Measurements from ENCODE around the gene SCYGR3. TPM values are rescaled to one million over a fixed set of nuclear protein-coding genes. Genes with fewer than 3 reads are reported as not detected.

The SCYGR3 gene, protein sequence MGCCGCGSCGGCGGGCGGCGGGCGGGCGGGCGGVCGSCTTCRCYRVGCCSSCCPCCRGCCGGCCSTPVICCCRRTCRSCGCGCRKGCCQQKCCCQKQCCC
- polyA plus RNA-seq = not detected

DNA sequence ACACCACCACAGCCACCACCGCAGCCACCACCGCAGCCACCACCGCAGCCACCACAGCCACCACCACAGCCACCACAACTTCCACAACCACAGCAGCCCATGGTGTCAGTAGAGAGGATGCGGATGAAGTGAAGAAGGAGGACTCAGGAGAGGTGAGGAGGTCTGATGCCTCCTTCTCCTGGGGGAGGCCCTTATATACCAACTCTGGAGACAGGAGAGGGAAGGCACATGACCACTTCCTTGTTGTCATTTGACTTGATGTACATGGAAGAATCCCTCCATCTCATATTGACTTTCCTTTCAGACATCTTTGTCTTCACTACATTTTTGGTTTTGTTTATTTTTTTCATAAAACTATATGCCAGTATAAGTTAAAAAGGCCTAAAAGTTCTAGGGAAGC is at the start of gene SCYGR3:
Gene SCYGR3 (minus strand): TSS at position 101 of the 400 bp plus-strand sequence. CDS start 0 bp downstream, at position 101.
- no peak within 1 kb of the TSS for H3K27ac ChIP-seq (ENCODE audit: low read depth, low read length)
- 55 to 100% (median 97%) methylated on average over 4 of the region's 4 CpGs for WGBS, 3 donors

DNA sequence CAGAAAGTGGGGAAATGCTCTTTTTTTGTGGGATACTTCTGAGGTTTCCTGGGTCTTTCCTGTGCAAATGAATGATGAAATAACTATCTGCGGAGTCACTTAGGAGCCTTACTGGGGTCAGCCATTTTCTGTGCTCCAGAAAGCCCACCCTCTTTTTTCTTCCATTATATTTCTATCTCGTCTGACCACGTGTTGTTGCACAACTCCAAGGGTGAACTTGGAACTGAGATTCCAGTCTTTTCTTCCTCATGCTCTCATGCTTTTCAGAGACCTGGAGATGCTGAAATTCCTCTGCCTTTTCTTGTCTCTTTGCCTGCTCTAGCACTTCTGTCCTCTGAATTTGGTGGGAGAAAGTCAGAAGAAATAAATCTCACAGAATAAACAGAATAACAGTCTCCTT is 47.2 kb upstream of the SCYGR3 start:
- no peak overlapping the region for H3K27ac ChIP-seq (ENCODE audit: low read depth, low read length)
- 33 to 50% (median 45%) methylated on average over 3 of the region's 3 CpGs for WGBS, 3 donors

- no peak overlapping the region for H3K27ac ChIP-seq (ENCODE audit: low read depth, low read length)
- 31 to 68% (median 60%) methylated on average over 7 of the region's 7 CpGs for WGBS, 3 donors
Observed at GRCh38 chr2:227661025-227661649, 46.5 kb upstream of the SCYGR3 start.

DNA sequence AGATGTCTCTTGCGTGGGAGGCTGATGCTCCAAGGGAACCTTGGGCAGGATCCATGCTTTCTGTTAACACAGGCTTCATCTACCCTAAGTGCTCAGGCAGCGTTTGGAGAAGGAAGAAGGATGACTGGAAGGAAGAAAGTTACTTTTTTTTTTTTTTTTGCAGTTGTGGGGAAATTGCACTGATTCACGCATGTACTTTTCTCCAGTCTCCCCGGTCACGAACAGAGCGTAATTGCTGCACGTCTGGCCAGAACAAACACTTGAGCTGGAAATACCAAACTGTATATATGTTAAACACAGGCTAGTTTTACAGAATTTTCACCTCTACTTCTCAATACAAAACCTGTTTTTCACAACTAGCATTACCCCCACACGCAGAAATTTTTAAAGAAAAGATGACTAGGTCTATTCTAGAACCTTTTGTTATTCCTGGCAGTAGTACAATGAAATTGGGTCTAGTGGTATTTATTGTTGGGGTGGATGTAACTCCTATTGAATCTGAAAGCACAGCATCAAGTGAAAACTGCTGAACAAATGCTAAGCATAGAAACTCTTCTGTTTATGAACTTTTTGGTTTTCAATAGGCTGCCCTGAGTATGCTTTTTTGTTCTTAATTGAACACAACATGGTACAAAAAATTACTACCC is 42.7 kb upstream of the SCYGR3 start:
- H3K27ac ChIP-seq (ENCODE audit: low read depth, low read length) = no peak overlapping the region
- WGBS, 3 donors = 64 to 71% (median 70%) methylated on average over 8 of the region's 8 CpGs

DNA sequence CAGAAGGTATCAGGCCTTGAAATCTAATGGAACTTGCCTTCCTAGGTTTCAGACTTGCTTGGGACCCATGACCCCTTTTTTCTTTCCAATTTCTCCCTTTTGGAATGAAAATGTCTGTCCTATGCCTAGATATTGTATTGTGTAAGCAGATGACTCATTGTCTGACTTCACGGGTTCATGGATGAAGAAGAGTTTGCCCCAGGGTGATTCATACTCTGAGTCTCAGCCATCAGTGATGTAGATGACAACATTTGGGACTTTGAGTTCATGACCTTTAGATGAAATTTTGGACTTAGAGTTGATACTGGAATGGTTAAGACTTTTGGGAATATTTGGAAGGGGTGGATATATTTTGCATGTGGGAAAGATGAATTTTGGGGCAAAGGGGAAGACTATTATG is 40.8 kb upstream of the SCYGR3 start:
- H3K27ac ChIP-seq (ENCODE audit: low read depth, low read length) = no peak overlapping the region
- 30 to 61% (median 32%) methylated on average over 1 of the region's 1 CpG for WGBS, 3 donors

DNA sequence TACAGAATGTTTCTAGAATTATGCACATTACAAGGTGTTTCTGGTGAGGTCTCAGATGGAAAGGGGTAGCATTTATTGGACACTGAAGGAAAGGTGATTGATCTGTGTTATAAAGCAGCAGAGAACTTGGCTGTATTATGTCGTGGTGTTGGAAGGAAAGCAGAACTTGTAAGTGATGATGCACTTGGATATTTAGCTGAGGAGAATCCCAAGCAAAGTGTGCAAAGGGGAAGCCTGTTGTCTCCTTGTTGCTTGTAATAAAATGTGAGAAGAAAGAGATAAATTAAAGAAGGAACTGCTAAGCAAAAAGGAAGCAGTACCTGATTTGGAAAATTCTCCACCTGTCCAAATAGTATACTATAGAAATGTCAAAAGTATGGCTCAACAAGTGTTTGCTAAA is 39.8 kb upstream of the SCYGR3 start:
- WGBS, 3 donors = 39 to 58% (median 52%) methylated on average over 1 of the region's 1 CpG
- H3K27ac ChIP-seq (ENCODE audit: low read depth, low read length) = no peak overlapping the region

DNA sequence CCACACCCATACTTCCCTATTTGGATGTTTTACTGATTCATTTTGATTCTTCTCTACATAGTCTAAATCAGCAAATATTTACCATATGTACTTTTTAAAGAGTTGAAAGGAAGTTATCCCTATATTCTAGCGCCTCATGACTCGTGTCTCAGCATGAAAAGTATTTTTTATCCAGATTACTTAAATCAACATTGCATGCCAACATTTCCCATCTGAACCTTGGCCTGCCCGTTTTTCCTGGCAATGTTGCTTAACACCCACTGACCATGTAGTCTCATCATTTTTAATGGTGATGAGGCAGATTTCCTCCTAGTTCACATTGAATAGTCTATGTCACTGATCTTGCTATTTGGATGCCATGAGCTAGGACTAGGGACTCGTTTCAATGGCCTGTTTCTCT is 38.8 kb upstream of the SCYGR3 start:
- WGBS, 3 donors = 33 to 53% (median 37%) methylated on average over 4 of the region's 4 CpGs
- no peak overlapping the region for H3K27ac ChIP-seq (ENCODE audit: low read depth, low read length)

DNA sequence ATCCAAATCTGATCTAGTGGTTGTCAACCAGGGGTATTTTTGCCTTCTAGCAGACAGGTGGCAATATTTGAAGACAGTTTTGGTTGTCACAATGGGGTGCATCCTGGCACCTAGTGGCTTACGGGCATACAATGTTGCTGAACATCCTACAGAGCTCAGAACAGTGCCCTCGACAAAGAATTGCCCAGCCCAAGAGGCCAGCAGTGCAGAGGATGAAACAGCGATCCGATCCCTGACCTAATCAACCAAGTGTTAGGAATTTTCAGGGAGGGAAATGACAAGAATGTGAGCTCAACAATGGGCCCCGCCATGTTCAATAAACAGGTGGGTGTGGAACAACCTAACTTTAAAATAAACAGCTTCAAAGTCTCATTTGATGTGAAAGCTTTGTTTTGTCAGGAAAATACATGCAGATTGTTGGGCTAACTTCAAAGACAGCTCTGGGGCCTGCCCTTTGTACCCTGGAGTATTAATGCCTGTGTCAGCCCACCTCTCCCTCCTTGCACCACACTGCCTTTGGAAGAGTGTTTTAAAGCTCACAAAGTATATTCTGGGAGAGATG is 29.4 kb upstream of the SCYGR3 start:
- WGBS, 3 donors = 57 to 87% (median 83%) methylated on average over 5 of the region's 5 CpGs

DNA sequence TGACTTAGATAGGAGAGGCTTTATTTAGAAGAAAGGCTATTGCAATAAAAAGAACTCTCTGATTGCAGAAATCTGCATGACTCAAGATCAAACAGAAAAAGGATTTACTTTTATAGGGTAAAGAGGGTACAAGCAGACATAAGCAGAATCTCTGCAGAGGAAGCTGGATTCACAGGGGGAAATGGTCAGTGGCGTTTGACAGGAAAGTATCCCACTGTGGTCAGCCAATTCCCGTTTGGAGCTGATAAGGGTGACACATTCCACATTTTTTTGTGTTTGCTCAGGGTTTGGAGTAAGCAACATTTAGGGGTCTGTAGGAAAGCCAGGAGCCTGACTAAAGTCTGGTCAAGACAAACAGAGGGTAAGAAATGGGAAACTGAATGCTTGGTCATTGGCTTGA is 28.0 kb upstream of the SCYGR3 start:
- WGBS, 3 donors = 13 to 34% (median 17%) methylated on average over 2 of the region's 2 CpGs
- no peak overlapping the region for H3K27ac ChIP-seq (ENCODE audit: low read depth, low read length)

More for the DNA sequence above, 29.4 kb upstream of the SCYGR3 start:
- H3K27ac ChIP-seq (ENCODE audit: low read depth, low read length) = no peak overlapping the region

- H3K27ac ChIP-seq (ENCODE audit: low read depth, low read length) = no peak overlapping the region
- 52 to 76% (median 70%) methylated on average over 3 of the region's 3 CpGs for WGBS, 3 donors
Observed at GRCh38 chr2:227634201-227634600, 19.6 kb upstream of the SCYGR3 start.

DNA sequence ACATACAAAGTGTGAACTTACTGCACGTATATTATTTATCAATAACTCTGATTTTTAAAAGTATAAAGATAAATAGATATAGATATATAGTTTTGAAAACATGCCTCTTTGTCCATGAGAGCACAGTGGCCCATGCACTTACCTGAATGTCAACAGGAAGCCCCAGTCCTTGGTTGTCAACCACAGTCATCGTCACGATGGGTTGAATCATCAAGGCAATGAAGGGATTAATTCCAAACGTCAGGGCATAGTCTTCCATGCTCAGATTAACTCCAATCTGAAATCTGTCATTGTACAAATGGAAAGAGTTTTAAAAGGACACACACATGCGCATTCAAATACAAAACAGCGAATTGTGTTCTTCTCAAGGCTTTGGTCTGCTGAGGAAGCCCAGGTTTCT is 18.2 kb upstream of the SCYGR3 start:
- no peak overlapping the region for H3K27ac ChIP-seq (ENCODE audit: low read depth, low read length)
- WGBS, 3 donors = 76 to 87% (median 80%) methylated on average over 6 of the region's 6 CpGs

DNA sequence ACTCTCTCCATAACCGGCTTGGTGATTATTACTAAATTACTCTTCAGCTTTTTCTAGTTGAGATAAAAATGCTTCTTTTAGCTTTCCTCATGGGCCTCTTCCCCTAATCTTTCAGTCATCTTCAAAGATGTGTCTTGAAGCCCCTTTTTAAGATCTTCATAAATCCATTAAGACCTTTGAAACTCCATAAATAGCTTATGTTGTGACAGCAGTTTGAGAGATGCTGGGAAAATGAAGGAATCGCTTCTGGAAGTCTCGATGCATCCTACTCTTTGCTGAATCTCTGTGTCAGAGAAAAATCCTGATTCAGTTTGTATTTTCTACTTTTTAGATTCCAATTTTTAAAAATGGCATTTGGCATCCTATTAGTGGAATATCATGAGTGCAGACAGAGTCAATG is 15.7 kb upstream of the SCYGR3 start:
- 76 to 85% (median 83%) methylated on average over 3 of the region's 3 CpGs for WGBS, 3 donors
- H3K27ac ChIP-seq (ENCODE audit: low read depth, low read length) = no peak overlapping the region

DNA sequence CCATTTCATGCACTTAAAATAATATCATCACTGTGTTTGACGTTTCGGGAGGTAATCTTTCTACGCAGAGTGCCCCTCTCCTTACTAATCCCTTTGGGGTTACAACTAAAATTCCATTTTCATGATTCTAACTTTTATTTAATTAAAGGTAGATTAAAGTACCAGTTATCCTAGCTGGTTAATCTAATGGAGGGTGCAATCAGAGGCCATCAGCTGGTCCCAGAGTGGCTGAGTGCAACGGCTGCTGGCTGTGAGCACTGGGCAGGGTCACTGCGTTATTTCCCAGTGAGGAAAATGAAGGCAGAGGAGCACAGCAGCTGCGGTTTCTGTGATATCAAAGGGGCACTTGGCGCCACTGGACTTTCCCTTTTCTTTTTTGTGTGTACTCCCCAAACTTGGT is 14.8 kb upstream of the SCYGR3 start:
- WGBS, 3 donors = 55 to 76% (median 72%) methylated on average over 7 of the region's 7 CpGs
- H3K27ac ChIP-seq (ENCODE audit: low read depth, low read length) = no peak overlapping the region

DNA sequence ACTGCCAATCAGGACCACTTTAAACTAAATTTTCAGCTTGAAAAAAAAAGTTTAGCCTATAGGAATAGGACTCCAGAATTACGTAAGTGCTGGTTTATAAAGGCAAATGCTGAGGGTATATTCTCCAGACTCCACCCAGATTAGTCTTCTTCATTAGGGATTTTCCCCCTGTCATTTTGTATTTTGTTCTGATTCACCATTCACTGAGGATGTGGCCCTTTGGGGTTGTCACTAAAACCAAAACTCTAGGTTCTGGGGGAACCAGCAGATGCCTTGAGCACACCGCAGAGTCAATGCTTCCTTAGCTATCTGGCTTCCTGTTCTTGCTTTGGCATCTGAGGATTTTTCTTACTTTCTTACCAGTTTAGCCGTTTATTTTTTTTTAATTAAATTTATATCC is 13.1 kb upstream of the SCYGR3 start:
- 75 to 86% (median 80%) methylated on average over 3 of the region's 3 CpGs for WGBS, 3 donors
- H3K27ac ChIP-seq (ENCODE audit: low read depth, low read length) = no peak overlapping the region

- no peak overlapping the region for H3K27ac ChIP-seq (ENCODE audit: low read depth, low read length)
- 91 to 95% (median 92%) methylated on average over 10 of the region's 10 CpGs for WGBS, 3 donors
Observed at GRCh38 chr2:227626580-227627151, 12.0 kb upstream of the SCYGR3 start.

- H3K27ac ChIP-seq (ENCODE audit: low read depth, low read length) = no peak overlapping the region
- 47 to 71% (median 61%) methylated on average over 2 of the region's 2 CpGs for WGBS, 3 donors
Observed at GRCh38 chr2:227625420-227625819, 10.8 kb upstream of the SCYGR3 start.

- no peak overlapping the region for H3K27ac ChIP-seq (ENCODE audit: low read depth, low read length)
Observed at GRCh38 chr2:227623226-227623625, 8.6 kb upstream of the SCYGR3 start.

DNA sequence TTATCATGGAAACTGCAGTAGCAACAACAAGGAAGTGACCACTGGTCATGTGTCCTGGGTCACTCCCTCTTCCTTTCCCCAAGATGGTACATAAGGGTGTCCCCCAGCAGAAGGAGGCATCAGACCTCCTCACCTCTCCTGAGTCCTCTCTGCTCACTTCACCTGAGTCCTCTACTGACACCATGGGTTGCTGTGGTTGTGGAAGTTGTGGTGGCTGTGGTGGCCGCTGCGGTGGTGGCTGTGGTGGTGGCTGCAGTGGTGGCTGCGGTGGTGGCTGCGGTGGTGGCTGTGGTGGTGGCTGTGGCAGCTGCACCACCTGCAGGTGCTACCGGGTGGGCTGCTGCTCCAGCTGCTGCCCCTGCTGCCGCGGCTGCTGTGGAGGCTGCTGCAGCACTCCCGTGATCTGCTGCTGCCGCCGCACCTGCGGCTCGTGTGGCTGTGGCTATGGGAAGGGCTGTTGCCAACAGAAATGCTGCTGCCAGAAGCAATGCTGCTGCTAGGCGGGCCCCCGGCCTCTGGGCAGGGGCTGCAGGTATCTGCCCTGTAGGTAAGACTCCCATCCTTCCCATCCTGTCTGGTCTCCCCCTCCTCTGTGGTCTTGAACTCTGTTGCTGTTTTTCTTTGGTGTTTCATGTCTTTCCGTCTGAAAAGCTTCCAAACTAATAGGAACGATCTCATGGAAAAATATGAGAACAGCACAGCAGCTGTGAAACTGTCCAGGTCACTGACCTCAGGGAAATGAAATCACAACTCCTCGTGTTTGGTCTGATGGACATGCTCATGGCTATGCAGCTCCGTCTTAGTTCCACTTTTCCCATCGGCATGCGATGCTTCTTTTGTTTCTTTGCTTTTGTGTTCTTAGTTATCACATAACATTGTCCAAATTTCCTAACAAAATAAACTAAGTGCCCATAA is 2.9 kb upstream of the SCYGR3 start, which contains the start of gene SCYGR4:
Gene SCYGR4 (plus strand): TSS at position 183 of the 915 bp plus-strand sequence. CDS start 0 bp downstream, at position 183.
- no peak within 1 kb of the TSS for H3K27ac ChIP-seq (ENCODE audit: low read depth, low read length)
- WGBS, 3 donors = 77 to 80% (median 79%) methylated on average over 13 to 20 of the region's 20 CpGs
